ENCODE measurements around the gene NECAB3. TPM values are rescaled to one million over a fixed set of nuclear protein-coding genes. Genes with fewer than 3 reads are reported as not detected.

NECAB3 gene
- total and polyA plus RNA-seq, 2 of the 4 experiments (the other 2 are of a cell fraction): 8.6 to 28.4 TPM

DNA sequence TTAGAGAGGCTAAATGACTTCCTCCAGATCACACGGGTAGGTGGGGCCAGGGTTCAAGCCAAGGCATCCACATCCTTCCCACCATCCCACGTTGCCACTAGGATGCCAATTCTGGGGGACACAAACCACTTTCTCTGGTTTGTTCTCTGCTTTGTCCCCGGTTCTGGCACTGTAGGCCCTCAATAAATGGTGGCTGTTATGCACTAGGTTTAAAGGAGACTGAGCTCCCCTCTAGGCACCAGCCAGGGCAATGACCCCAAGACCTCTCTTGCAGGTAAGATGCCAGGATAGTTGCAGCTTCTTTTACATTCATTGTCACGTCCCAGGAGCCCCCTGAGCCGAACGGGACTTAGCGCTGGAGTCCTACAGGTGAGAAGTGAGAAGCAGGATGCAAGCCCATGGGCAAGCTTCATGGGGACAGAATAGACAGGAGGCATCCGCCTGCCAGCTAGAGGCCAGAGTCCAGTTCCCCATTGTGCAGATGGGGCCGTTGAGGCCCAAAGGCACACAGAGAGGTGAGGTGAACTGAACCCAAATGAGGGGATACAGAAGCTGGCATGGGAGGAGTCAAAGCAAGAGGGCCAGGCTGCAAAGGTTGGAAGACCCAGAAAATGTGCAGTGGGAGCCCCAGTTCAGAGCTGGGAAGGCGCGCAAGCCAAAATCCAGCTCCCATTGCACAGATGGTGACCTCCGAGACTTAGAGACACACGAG lies 45.2 kb upstream of the NECAB3 start (continued):
- TF ChIP-seq RCOR1 (IDR thresholded peaks at IDR 0.05; ENCODE audit: insufficient replicate concordance, low read length): no peak

DNA sequence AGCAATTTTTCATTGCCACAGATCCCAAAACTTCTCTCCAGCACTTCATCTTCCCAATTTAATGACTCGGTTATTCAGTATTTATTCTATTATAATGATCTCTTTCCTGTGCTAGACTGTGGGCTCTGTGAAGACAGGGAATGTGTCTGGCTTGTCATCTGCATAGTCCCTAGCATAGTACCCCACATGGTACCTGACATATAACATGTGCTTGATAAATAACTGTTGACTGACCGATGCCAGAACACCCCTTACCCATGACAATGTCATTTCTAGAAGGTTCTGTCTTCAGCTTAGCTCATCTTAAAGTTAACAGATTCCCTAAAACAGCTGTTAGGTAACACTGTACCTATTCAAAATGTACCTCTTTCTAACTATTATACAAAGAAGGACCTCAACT lies 42.3 kb upstream of the NECAB3 start:
- ATAC-seq (ENCODE audit: low read depth): no peak
- Histone ChIP-seq H2AFZ (replicated peaks; ENCODE audit: low read length, poor library complexity) (no peak overlapping the region), H4K8ac (ENCODE audit: low read depth in 2 of 2, low read length in 2 of 2) (no peak overlapping the region), H3K9ac (ENCODE audit: low read depth, low read length) (no peak overlapping the region), H2AK9ac (replicated peaks; ENCODE audit: low read depth, low read length, poor library complexity) (no peak overlapping the region), H4K5ac (ENCODE audit: low read depth, low read length) (no peak overlapping the region), H2BK5ac (ENCODE audit: low read depth, low read length, poor library complexity, severe bottlenecking) (no peak overlapping the region), H3K27me3 (ENCODE audit: control insufficient read depth, insufficient read depth, low read length) (no peaks in the 10 kb centered on the region), H3K4me3 (ENCODE audit: insufficient read depth, low read depth, low read length) (no peak overlapping the region), H3K36me3 (ENCODE audit: control insufficient read depth, insufficient read depth, low read length) (peaks cover 3% of the 10 kb centered on the region; the same call in 1 of the 2 replicates), H3K9me1 (ENCODE audit: insufficient read depth, low read length) (peaks cover 15% of the 10 kb centered on the region), H3K18ac (ENCODE audit: low read depth, low read length) (no peak overlapping the region), H3K27ac (ENCODE audit: insufficient read depth, low read length) (no peak overlapping the region), H3K14ac (replicated peaks; ENCODE audit: low read depth, low read length) (no peak overlapping the region), H4K20me1 (ENCODE audit: insufficient read depth, low read length) (no peaks in the 10 kb centered on the region), H3K23ac (ENCODE audit: low read depth, low read length) (no peak overlapping the region), H2BK120ac (ENCODE audit: low read depth, low read length) (no peak overlapping the region), H2BK15ac (ENCODE audit: low read depth, low read length) (no peak overlapping the region), H4K91ac (ENCODE audit: insufficient read depth, low read depth, low read length) (no peak overlapping the region), H2AK5ac (ENCODE audit: low read depth, low read length) (no peak overlapping the region), H3K4me2 (ENCODE audit: low read depth, low read length) (no peak overlapping the region), H3K4ac (ENCODE audit: low read depth, low read length) (no peak overlapping the region), H2BK20ac (ENCODE audit: low read depth, low read length) (no peak overlapping the region), H3K56ac (ENCODE audit: extremely low read depth, insufficient read depth, low read length) (no peak overlapping the region), H3K79me1 (ENCODE audit: low read depth in 1 of 2, low read length in 2 of 2) (peaks cover 0 to 14% of the 10 kb centered on the region in 2 experiments; a peak in 2 of 4 replicates), H3K9me3 (ENCODE audit: control insufficient read depth, insufficient read depth, low read length) (no peaks in the 10 kb centered on the region), H3K4me1 (ENCODE audit: control insufficient read depth, insufficient read depth, low read length) (peaks cover 5% of the 10 kb centered on the region)
- no CpG with 5 or more reads among the region's 2 CpGs for WGBS, 2 experiments (ENCODE audit: extremely low coverage in 2 of 2, insufficient read length in 1 of 2)
- dilution Hi-C loops (cut with HindIII; ENCODE audit: low sequenced_read_pairs, unreplicated experiment): no loop called here
- no peak for TF ChIP-seq MAZ (IDR thresholded peaks at IDR 0.05; ENCODE audit: borderline replicate concordance, low read depth, low read length)
- TF ChIP-seq MXI1 (IDR thresholded peaks at IDR 0.05; ENCODE audit: borderline replicate concordance, low read depth, low read length): no peak
- no peak for TF ChIP-seq CHD1 (IDR thresholded peaks at IDR 0.05; ENCODE audit: low read depth, low read length)
- TF ChIP-seq RFX5 (IDR thresholded peaks at IDR 0.05; ENCODE audit: low read depth, low read length): no peak
- TF ChIP-seq, protein P1, sequence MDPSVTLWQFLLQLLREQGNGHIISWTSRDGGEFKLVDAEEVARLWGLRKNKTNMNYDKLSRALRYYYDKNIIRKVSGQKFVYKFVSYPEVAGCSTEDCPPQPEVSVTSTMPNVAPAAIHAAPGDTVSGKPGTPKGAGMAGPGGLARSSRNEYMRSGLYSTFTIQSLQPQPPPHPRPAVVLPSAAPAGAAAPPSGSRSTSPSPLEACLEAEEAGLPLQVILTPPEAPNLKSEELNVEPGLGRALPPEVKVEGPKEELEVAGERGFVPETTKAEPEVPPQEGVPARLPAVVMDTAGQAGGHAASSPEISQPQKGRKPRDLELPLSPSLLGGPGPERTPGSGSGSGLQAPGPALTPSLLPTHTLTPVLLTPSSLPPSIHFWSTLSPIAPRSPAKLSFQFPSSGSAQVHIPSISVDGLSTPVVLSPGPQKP (IDR thresholded peaks at IDR 0.05; ENCODE audit: borderline replicate concordance, low read depth, low read length): no peak
- TF ChIP-seq MAFK (IDR thresholded peaks at IDR 0.05; ENCODE audit: low read depth, low read length): no peak
- no peak for TF ChIP-seq FOS (IDR thresholded peaks at IDR 0.05; ENCODE audit: low read depth, low read length)
- ChIA-PET CTCF (no interaction called here), POLR2A (ENCODE audit: unreplicated experiment) (no interaction called here)
- BruUV-seq (replicated peaks): no TSS peak
- intact Hi-C loops (cut with micrococcal nuclease): no loop called here
- no peak for DNase-seq
- in situ Hi-C loops (cut with MboI; ENCODE audit: low sequenced_read_pairs): no loop called here

All from IMR-90 (cell line).